Body of pancreas (tissue), 4 donors: ENCODE results near the gene FTMT. TPM values are rescaled to one million over a fixed set of nuclear protein-coding genes. Genes with fewer than 3 reads are reported as not detected.

Source experiments
- ATAC-seq: fragments of 150-250 bp; one replicate; pipeline ENCODE4 v1.9.1; 2016
- DNase-seq, 4 donors: peaks; one replicate each; pipeline ENCODE4 v3.0.0-alpha.2; 2019
- H3K27ac ChIP-seq, 4 donors: fragments of 200-600 bp; sonication (generic); 1 replicate in 3 of 4; 2 replicates in 1 of 4; pipeline versions ENCODE4 v1.5.1 to v1.6.1; 2016 to 2019; ENCODE audit warnings: mild to moderate bottlenecking in 1 of 4, mixed read lengths in 1 of 4, moderate library complexity in 1 of 4
- H3K27me3 ChIP-seq, 2 donors: fragments of 200-600 bp; sonication (generic); one replicate each; pipeline ENCODE4 v1.6.0; 2016; ENCODE audit warnings: mild to moderate bottlenecking in 1 of 2
- H3K36me3 ChIP-seq, 2 donors: fragments of 200-600 bp; sonication (generic); replicated peaks in 1 of 2; 2 replicates each; pipeline ENCODE4 v1.5.1; 2016; ENCODE audit warnings: low read depth in 2 of 2; ENCODE audit not compliant: insufficient read depth in 1 of 2
- H3K4me1 ChIP-seq: fragments of 200-600 bp; sonication (generic); one replicate; pipeline ENCODE4 v1.6.0; 2016
- H3K4me3 ChIP-seq, 2 donors: fragments of 200-600 bp; sonication (generic); 1 replicate in 1 of 2; 2 replicates in 1 of 2; pipeline ENCODE4 v1.5.1; 2016 to 2019
- H3K9me3 ChIP-seq, 3 donors: fragments of 200-600 bp; sonication (generic); 1 replicate in 2 of 3; 2 replicates in 1 of 3; pipeline ENCODE4 v1.5.1; 2016
- POLR2A ChIP-seq, 3 donors: fragments of 450-650 bp; IDR thresholded peaks; one replicate each; pipeline ENCODE4 v1.6.1; 2016; ENCODE audit warnings: antibody characterized with exemption in 3 of 3, mild to moderate bottlenecking in 2 of 3
- intact Hi-C: fragments of 100-400 bp; cut with DNase I; formaldehyde crosslinking; loops from one replicate; pipeline ENCODE4 v1.15.1; 2023
- total RNA-seq, 2 donors: library from RNA; depleted of rRNA; stranded (reverse); fragments of >200 nt; gene quantifications; one replicate each; pipeline ENCODE4 v1.1.0, GENCODE V29; 2016
- TF ChIP-seq, protein P1 (sequence below), 7 experiments: fragments of 450-650 bp in 4 of 7; fragments of 200-600 bp in 3 of 7; sonication (generic) in 3 of 7; IDR thresholded peaks; one replicate each; pipeline ENCODE4 v1.5.1; 2016 to 2019; ENCODE audit warnings: antibody characterized with exemption in 7 of 7

FTMT gene
- total RNA-seq, 2 donors from 2014 or later: not detected

DNA sequence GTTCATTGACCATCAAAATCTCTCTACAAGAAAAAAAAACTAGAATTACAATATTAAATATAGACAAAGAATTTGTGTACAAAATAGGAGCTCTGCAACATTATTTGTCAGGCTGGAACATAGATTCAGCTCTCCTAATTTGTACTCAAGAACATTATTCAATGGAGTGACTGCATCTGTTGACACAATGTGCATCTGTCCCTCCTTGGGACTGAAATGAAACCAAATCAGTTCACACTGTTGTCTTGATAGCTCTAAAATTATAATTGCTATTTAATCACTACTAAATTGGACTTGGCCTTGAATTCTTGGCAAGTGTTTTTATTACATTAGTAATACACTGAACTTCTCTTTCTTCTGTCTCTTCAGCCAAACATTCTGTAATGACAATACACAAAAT lies 47.7 kb downstream of the FTMT start:
- intact Hi-C loops: no loop called here
- no peaks in the 10 kb centered on the region for H3K27me3 ChIP-seq
- DNase-seq (no peak), ATAC-seq (no peak)
- no peak overlapping the region for H3K4me3 ChIP-seq
- no peak overlapping the region for H3K27ac ChIP-seq
- no peak for TF ChIP-seq POLR2A (IDR thresholded peaks at IDR 0.05)
- TF ChIP-seq, protein P1, sequence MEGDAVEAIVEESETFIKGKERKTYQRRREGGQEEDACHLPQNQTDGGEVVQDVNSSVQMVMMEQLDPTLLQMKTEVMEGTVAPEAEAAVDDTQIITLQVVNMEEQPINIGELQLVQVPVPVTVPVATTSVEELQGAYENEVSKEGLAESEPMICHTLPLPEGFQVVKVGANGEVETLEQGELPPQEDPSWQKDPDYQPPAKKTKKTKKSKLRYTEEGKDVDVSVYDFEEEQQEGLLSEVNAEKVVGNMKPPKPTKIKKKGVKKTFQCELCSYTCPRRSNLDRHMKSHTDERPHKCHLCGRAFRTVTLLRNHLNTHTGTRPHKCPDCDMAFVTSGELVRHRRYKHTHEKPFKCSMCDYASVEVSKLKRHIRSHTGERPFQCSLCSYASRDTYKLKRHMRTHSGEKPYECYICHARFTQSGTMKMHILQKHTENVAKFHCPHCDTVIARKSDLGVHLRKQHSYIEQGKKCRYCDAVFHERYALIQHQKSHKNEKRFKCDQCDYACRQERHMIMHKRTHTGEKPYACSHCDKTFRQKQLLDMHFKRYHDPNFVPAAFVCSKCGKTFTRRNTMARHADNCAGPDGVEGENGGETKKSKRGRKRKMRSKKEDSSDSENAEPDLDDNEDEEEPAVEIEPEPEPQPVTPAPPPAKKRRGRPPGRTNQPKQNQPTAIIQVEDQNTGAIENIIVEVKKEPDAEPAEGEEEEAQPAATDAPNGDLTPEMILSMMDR (IDR thresholded peaks at IDR 0.05): no peak
- no peaks in the 10 kb centered on the region for H3K36me3 ChIP-seq
- H3K9me3 ChIP-seq: no peaks in the 10 kb centered on the region
- H3K4me1 ChIP-seq: no peaks in the 10 kb centered on the region

Other genes starting within 250 kb of the FTMT start
- gene SRFBP1, start 110.1 kb downstream of the FTMT start, total RNA-seq: 10 to 100 TPM in 1 of 2 donors, 1 to 10 TPM in 1; 7.0 to 52.1 TPM
- 10 to 100 TPM in 1 of 2 donors, 1 to 10 TPM in 1; 6.6 to 14.0 TPM for gene LOX, start 226.4 kb downstream of the FTMT start, total RNA-seq